OCI-LY1 (cell line): ENCODE results near the gene RFPL4A.
A peak's percentile ranks its signal among the peaks of the same experiment; 100 is the strongest.

ENCODE experiments used
- H2AFZ ChIP-seq: fragments of 200-600 bp; sonication (generic), shearing (Covaris generic); 2 replicates; pipeline ENCODE4 v1.6.0; 2014; ENCODE audit warnings: antibody characterized with exemption, mild to moderate bottlenecking, low read length
- H3F3A ChIP-seq: fragments of 200-600 bp; sonication (generic), shearing (Covaris generic); 2 replicates; pipeline ENCODE4 v1.6.0; 2014; ENCODE audit warnings: mild to moderate bottlenecking, antibody characterized with exemption, low read length, moderate library complexity; ENCODE audit not compliant: insufficient read depth
- H3K27ac ChIP-seq: fragments of 200-600 bp; sonication (generic); 2 replicates; pipeline ENCODE4 v1.5.1; 2014; ENCODE audit warnings: low read length, mixed run types, mild to moderate bottlenecking, low read depth; ENCODE audit not compliant: poor library complexity, severe bottlenecking
- H3K27me3 ChIP-seq: fragments of 200-600 bp; sonication (generic); 2 replicates; pipeline ENCODE4 v1.6.0; 2014; ENCODE audit warnings: antibody characterized with exemption, mild to moderate bottlenecking, low read length, moderate library complexity; ENCODE audit not compliant: insufficient read depth
- H3K36me3 ChIP-seq: fragments of 200-600 bp; sonication (generic); 2 replicates; pipeline ENCODE4 v1.6.1; 2014; ENCODE audit warnings: mild to moderate bottlenecking, antibody characterized with exemption, low read length, moderate library complexity, mixed read lengths; ENCODE audit not compliant: insufficient read depth
- H3K4me1 ChIP-seq: fragments of 200-600 bp; sonication (generic); 2 replicates; pipeline ENCODE4 v1.5.1; 2014; ENCODE audit warnings: mild to moderate bottlenecking, low read length, moderate library complexity; ENCODE audit not compliant: insufficient read depth, severe bottlenecking
- H3K4me2 ChIP-seq: fragments of 200-600 bp; sonication (generic), shearing (Covaris generic); 2 replicates; pipeline ENCODE4 v1.6.1; 2014; ENCODE audit warnings: low read length
- H3K4me3 ChIP-seq: fragments of 200-600 bp; sonication (generic); 2 replicates; pipeline ENCODE4 v1.5.1; 2014; ENCODE audit warnings: low read length, low read depth, mild to moderate bottlenecking, mixed read lengths; ENCODE audit not compliant: poor library complexity, severe bottlenecking
- H3K79me2 ChIP-seq: fragments of 200-600 bp; shearing (Covaris generic); 2 replicates; pipeline ENCODE4 v1.6.1; 2016; ENCODE audit warnings: mixed run types, low read length, mixed read lengths; ENCODE audit not compliant: insufficient read depth
- H3K9ac ChIP-seq: fragments of 200-600 bp; sonication (generic), shearing (Covaris generic); 2 replicates; pipeline ENCODE4 v1.6.1; 2014; ENCODE audit warnings: mild to moderate bottlenecking, low read length, mixed read lengths
- H3K9me2 ChIP-seq: fragments of 200-600 bp; sonication (generic), shearing (Covaris generic); 2 replicates; pipeline ENCODE4 v1.6.1; 2014; ENCODE audit warnings: low read depth, mild to moderate bottlenecking, low read length, mixed read lengths
- H3K9me3 ChIP-seq: fragments of 200-600 bp; shearing (Covaris generic); 2 replicates; pipeline ENCODE4 v1.6.1; 2014; ENCODE audit warnings: low read length, mixed read lengths
- H4K20me1 ChIP-seq: fragments of 200-600 bp; sonication (generic), shearing (Covaris generic); 2 replicates; pipeline ENCODE4 v1.6.0; 2016; ENCODE audit warnings: mild to moderate bottlenecking, low read length; ENCODE audit not compliant: insufficient read depth
- CTCF ChIP-seq: fragments of 200-600 bp; sonication (generic), shearing (Covaris generic); IDR thresholded peaks from 2 replicates; pipeline ENCODE4 v1.5.1; 2017; ENCODE audit warnings: mild to moderate bottlenecking, antibody characterized with exemption, low read length, moderate library complexity, mixed read lengths
- EZH2 ChIP-seq: fragments of 200-600 bp; sonication (generic), shearing (Covaris generic); IDR thresholded peaks from 2 replicates; pipeline ENCODE4 v1.8.0; 2017; ENCODE audit warnings: borderline replicate concordance, mixed run types, mild to moderate bottlenecking, antibody characterized with exemption, low read length, moderate library complexity, mixed read lengths

RFPL4A gene

GRCh38 chr19:55802281-55802680, 43.4 kb downstream of the RFPL4A start:
- H2AFZ ChIP-seq, result no peak overlapping the region
- no peak for TF ChIP-seq CTCF
- TF ChIP-seq EZH2, result no peak
- H3K9ac ChIP-seq, result no peak overlapping the region
- H3K4me1 ChIP-seq, result peaks cover 23% of the 10 kb centered on the region
- H3K36me3 ChIP-seq, result no peaks in the 10 kb centered on the region; the same call in 1 of the 2 replicates
- no peak overlapping the region for H3K27ac ChIP-seq
- H4K20me1 ChIP-seq, result no peaks in the 10 kb centered on the region
- no peaks in the 10 kb centered on the region for H3K27me3 ChIP-seq
- no peaks in the 10 kb centered on the region for H3K79me2 ChIP-seq
- no peaks in the 10 kb centered on the region for H3F3A ChIP-seq
- H3K9me3 ChIP-seq, result 0 out of 2 replicates have a peak, but pooled peaks cover 3% of the 10 kb centered on the region
- H3K4me3 ChIP-seq, result no peak overlapping the region
- H3K4me2 ChIP-seq, result no peak overlapping the region
- no peaks in the 10 kb centered on the region for H3K9me2 ChIP-seq

- Histone ChIP-seq H3K79me2 (no peaks in the 10 kb centered on the region), H3K27me3 (no peaks in the 10 kb centered on the region), H4K20me1 (no peaks in the 10 kb centered on the region), H3K4me2 (peak overlapping the region; percentile 63), H3K4me3 (peak overlapping the region; percentile 65), H3K9ac (peak overlapping the region; percentile 52; the same call in 1 of the 2 replicates), H3F3A (no peaks in the 10 kb centered on the region), H3K27ac (peak overlapping the region; percentile 42), H3K36me3 (no peaks in the 10 kb centered on the region), H2AFZ (peak overlapping the region; percentile 73), H3K9me3 (0 out of 2 replicates have a peak, but pooled peaks cover 3% of the 10 kb centered on the region), H3K9me2 (no peaks in the 10 kb centered on the region), H3K4me1 (peaks cover 16% of the 10 kb centered on the region)
- peak; percentile 73 for TF ChIP-seq CTCF
- TF ChIP-seq EZH2, result no peak
Measured at GRCh38 chr19:55809381-55810058, 50.6 kb downstream of the RFPL4A start.

- Histone ChIP-seq H3K27me3 (no peaks in the 10 kb centered on the region), H2AFZ (no peak overlapping the region), H3K79me2 (no peaks in the 10 kb centered on the region), H3F3A (no peaks in the 10 kb centered on the region), H3K4me2 (no peak overlapping the region), H3K4me3 (no peak overlapping the region), H4K20me1 (no peaks in the 10 kb centered on the region), H3K36me3 (no peaks in the 10 kb centered on the region), H3K9ac (no peak overlapping the region), H3K9me2 (no peaks in the 10 kb centered on the region), H3K4me1 (peaks cover 13% of the 10 kb centered on the region), H3K27ac (no peak overlapping the region), H3K9me3 (no peaks in the 10 kb centered on the region)
- TF ChIP-seq EZH2, result no peak
- no peak for TF ChIP-seq CTCF
Measured at GRCh38 chr19:55811340-55811739, 52.4 kb downstream of the RFPL4A start.
